ENCODE data around the gene ARNT2. TPM values are rescaled to one million over a fixed set of nuclear protein-coding genes. Genes with fewer than 3 reads are reported as not detected.

ARNT2 gene
- total RNA-seq = 10 to 100 TPM in 1 of 2 donors, 1 to 10 TPM in 1; 9.1 to 43.7 TPM

GRCh38 chr15:80404057-80404760 is at the start of gene ARNT2:
TSS of gene ARNT2 (plus strand) at chr15:80404382. CDS start at chr15:80404516, 134 bp downstream.
- no peak for DNase-seq (ENCODE audit: low spot score)
- WGBS = 0% methylated on average over 63 of the region's 102 CpGs
- Histone ChIP-seq H3K4me3 (peak within 1 kb of the TSS; percentile 53 to 54), H3K4me1 (replicated peaks) (no peaks in the 10 kb centered on the region), H3K36me3 (no peaks in the 10 kb centered on the region), H3K27ac (peak within 1 kb of the TSS; percentile 67), H3K9me3 (no peaks in the 10 kb centered on the region), H3K27me3 (replicated peaks; ENCODE audit: insufficient read depth) (no peaks in the 10 kb centered on the region)
- intact Hi-C loops (cut with DNase I) = loop anchor here (10.0 kb wide), 1 partner anchor 349 kb away; the partner anchor contains the start of gene ZFAND6
- no peak for TF ChIP-seq POLR2A (IDR thresholded peaks at IDR 0.05)
- no peak for TF ChIP-seq CTCF (IDR thresholded peaks at IDR 0.05)
- no peak for TF ChIP-seq POLR2AphosphoS5 (IDR thresholded peaks at IDR 0.05)

GRCh38 chr15:80367094-80367493 is 37.1 kb upstream of the ARNT2 start:
- 84% methylated on average over 3 of the region's 3 CpGs for WGBS
- no peak for DNase-seq (ENCODE audit: low spot score)
- no peak overlapping the region for H3K4me3 ChIP-seq
- H3K27me3 ChIP-seq (replicated peaks; ENCODE audit: insufficient read depth) = no peaks in the 10 kb centered on the region
- H3K27ac ChIP-seq = no peak overlapping the region
- intact Hi-C loops (cut with DNase I) = no loop called here
- no peaks in the 10 kb centered on the region for H3K4me1 ChIP-seq (replicated peaks)
- H3K36me3 ChIP-seq = no peaks in the 10 kb centered on the region
- no peaks in the 10 kb centered on the region for H3K9me3 ChIP-seq
- TF ChIP-seq POLR2A (IDR thresholded peaks at IDR 0.05) (no peak), POLR2AphosphoS5 (IDR thresholded peaks at IDR 0.05) (no peak), CTCF (IDR thresholded peaks at IDR 0.05) (no peak)

GRCh38 chr15:80367661-80368060 is 36.5 kb upstream of the ARNT2 start:
- intact Hi-C loops (cut with DNase I) = no loop called here
- no peaks in the 10 kb centered on the region for H3K27me3 ChIP-seq (replicated peaks; ENCODE audit: insufficient read depth)
- WGBS = 50% methylated on average over 1 of the region's 1 CpG
- DNase-seq (ENCODE audit: low spot score) = no peak
- TF ChIP-seq POLR2A (IDR thresholded peaks at IDR 0.05) (no peak), CTCF (IDR thresholded peaks at IDR 0.05) (no peak), POLR2AphosphoS5 (IDR thresholded peaks at IDR 0.05) (no peak)
- no peaks in the 10 kb centered on the region for H3K36me3 ChIP-seq
- H3K4me1 ChIP-seq (replicated peaks) = no peaks in the 10 kb centered on the region
- H3K4me3 ChIP-seq = no peak overlapping the region
- no peak overlapping the region for H3K27ac ChIP-seq
- H3K9me3 ChIP-seq = no peaks in the 10 kb centered on the region

DNA sequence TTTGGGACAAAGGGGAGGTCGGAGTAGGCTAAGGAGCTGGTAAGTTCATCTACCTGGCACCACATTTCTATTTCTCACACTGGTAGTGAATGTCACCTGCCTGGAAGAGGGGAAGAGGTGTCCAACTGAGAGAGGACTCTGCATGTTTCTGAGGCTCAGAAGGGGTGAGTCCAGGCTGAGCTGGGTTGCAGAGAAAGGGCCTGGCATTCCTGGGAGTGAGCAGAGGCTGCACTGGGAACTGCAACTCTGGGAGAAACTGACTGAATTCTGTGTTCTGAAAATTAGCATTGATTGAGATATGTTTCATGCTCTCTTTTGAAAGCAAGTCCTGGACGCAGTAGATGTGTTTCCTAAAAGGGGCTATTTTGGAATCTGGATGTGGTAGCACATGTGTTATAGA is 32.3 kb upstream of the ARNT2 start:
- Histone ChIP-seq H3K4me3 (no peak overlapping the region), H3K9me3 (no peaks in the 10 kb centered on the region), H3K4me1 (replicated peaks) (no peaks in the 10 kb centered on the region), H3K27me3 (replicated peaks; ENCODE audit: insufficient read depth) (no peaks in the 10 kb centered on the region), H3K27ac (no peak overlapping the region), H3K36me3 (no peaks in the 10 kb centered on the region)
- intact Hi-C loops (cut with DNase I) = no loop called here
- DNase-seq (ENCODE audit: low spot score) = no peak
- TF ChIP-seq POLR2AphosphoS5 (IDR thresholded peaks at IDR 0.05) = no peak
- no peak for TF ChIP-seq CTCF (IDR thresholded peaks at IDR 0.05)
- TF ChIP-seq POLR2A (IDR thresholded peaks at IDR 0.05) = no peak
- 100% methylated on average over 2 of the region's 2 CpGs for WGBS

GRCh38 chr15:80374441-80374840 is 29.7 kb upstream of the ARNT2 start:
- intact Hi-C loops (cut with DNase I) = no loop called here
- H3K4me1 ChIP-seq (replicated peaks) = no peaks in the 10 kb centered on the region
- H3K9me3 ChIP-seq = no peaks in the 10 kb centered on the region
- no peak for DNase-seq (ENCODE audit: low spot score)
- no peaks in the 10 kb centered on the region for H3K36me3 ChIP-seq
- no peak overlapping the region for H3K4me3 ChIP-seq
- H3K27ac ChIP-seq = no peak overlapping the region
- H3K27me3 ChIP-seq (replicated peaks; ENCODE audit: insufficient read depth) = no peaks in the 10 kb centered on the region
- TF ChIP-seq POLR2A (IDR thresholded peaks at IDR 0.05) (no peak), CTCF (IDR thresholded peaks at IDR 0.05) (no peak), POLR2AphosphoS5 (IDR thresholded peaks at IDR 0.05) (no peak)
- 69% methylated on average over 4 of the region's 4 CpGs for WGBS
